GM21528 (cell line): ENCODE data around the gene UBE2D3.
"Not testable (repeated sequence)": the region's sequence is repeated elsewhere in the genome, so short reads cannot be mapped to it uniquely, and the experiment has no call there.

Experiments used
- ATAC-seq: cut with Tn5 transposase; IDR thresholded peaks from one replicate; pipeline ENCODE4 v1.9.1; 2021; ENCODE audit warnings: mild to moderate bottlenecking, moderate library complexity; ENCODE audit not compliant: unreplicated experiment, low FRiP score

The UBE2D3 gene

DNA sequence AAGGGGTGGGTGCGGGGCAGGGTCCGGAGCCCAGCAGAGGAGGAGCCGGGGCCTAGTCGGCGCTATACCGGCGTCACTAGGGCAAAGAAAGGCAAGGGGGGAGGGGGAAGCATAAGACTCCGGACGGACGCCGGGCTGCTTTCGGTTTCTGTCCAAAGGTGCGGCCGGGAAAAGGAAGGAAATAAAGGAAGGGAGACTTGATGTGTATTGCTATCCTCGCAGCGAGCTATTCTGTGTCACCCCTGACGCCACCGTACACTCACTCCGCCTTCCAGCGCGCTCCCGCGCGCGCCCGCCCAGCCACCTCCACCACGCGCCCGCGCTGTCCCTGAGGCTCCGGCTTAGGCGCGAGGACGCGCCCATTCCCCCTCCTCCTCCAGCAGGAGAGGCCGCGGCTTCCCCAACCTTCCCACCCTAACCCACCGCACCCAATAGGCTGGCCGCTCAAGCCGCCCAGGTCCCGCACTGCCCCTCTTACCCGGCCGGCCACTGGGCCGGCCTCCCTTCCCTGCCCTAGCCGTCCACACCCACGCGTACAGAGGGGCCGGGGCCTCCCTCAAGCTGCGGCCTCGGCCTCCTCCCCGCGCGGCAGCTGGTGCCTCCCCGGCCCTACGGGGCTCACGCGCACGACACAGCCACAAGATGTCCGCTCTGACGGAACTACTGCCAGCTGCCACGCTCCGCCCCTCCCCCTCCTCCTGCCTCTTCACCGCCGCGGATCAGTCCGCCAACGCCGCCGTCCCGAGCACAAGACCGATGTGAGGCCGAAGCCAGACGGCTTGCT is at the start of gene UBE2D3:
Gene UBE2D3, minus strand, starts transcription at position 662 of the 784 bp plus-strand sequence. CDS start 1,043 bp downstream, outside the sequence.
- peak; percentile 38 for ATAC-seq

DNA sequence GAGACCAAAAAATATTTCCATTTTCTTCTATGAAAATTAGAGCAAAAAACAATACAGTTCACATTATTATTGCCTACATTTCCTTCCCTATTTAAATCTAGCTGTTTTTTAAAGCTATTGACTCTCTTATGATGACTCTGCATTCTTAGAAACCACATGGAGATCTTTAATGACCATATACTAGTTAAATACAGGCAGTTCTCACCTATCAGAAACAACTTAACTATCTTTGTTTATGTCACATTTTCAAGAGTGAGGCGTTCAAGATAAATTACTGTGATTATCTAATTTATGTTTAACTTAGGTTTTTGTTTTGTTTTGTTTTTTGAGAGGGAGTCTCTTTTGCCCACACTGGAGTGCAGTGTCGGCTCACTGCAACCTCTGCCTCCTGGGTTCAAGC is 44.4 kb upstream of the UBE2D3 start:
- no peak for ATAC-seq

DNA sequence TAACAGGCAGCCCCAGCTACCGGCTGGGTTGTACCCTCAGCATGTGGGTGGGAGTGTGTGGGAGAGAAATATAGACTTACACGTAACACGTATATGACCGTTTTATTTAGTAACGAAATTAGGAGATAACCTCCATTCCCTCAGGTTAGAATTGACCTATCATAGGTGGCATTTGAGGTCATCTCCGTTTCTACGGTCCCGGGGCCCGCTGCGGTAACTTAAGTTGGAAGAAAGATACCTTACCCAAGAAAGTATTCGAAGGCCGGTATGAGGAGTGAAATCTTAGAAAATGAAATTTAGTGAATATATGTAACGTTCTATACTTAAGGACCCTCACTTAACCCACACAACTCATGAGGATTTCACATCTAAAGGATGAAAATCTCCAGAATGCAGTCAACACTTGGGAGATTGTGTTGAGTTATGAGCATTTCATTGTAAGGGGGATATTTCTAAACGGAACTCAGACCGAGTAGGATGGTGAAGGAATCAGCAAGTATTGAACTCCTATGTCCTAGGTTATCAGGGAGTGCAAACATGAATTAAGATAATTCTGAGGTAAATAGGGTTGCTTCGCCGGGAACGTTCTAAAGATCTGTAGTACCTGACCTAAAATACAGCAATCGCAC is 42.3 kb upstream of the UBE2D3 start:
- peak; percentile 35 for ATAC-seq

DNA sequence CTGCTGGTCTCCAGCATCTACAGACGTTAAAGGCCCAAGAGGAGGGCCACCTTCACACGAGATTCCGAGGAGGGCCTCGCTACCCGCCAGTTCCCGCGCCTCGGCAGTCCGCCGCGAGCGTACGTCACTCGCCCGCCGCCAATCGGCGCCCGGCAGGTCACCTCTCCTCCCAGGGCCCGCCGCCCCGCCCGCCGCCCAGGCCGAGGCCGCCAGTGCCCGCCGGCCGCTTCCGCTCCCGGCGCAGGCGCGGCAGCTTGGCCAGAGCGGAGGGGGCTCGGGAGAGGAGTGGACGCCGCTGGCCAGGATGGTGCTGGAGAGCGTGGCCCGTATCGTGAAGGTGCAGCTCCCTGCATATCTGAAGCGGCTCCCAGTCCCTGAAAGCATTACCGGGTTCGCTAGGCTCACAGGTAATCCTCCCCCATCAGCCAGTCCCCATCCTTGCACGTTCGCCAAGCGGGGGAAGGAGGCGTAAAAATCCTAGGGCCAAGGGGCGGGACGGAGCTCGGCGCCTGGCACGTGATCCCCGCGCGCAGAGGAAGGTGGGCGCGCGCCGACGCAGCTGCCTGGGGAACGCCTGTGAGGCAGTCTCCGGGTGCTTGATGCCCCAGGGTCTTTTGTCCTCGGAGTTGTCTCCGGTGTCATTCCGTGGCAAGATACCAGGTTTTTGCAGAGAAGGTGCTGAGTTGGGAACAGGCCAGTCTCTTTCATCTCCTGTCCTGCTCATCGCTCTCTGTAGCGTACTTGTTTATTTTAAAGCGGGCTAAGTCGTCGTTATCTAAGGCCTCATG is 41.6 kb upstream of the UBE2D3 start, which contains the start of gene CISD2:
Gene CISD2, plus strand, starts transcription at position 212 of the 788 bp plus-strand sequence. Its CDS starts 93 bp downstream, at position 305.
- ATAC-seq, result peak; percentile 91

DNA sequence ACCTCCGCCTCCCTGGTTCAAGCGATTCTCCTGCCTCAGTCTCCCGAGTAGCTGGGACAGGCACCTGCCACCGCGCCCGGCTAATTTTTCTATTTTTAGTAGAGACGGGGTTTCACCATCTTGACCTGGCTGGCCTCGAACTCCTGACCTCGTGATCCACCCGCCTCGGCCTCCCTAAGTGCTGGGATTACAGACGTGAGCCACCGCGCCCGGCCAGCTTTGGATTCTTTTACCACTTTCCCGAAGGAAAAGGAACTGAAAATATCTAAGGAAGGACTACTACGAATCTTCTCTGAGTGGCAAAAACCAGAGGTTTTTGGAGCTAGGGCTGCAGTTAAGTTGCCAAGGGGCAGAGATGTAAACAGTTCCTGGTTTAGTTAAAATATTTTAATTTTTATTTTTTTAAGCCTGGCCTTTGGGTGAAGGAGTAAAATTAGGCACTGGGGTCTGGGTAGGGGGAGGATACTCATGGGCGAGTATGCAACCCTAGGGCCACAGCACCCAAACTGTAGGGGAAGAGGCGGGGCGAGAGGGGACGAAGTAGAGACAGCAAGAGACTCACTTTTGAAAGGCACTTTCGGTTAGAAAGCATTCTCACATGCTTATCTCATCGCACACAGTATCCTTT is 40.9 kb upstream of the UBE2D3 start:
- ATAC-seq, result no peak

DNA sequence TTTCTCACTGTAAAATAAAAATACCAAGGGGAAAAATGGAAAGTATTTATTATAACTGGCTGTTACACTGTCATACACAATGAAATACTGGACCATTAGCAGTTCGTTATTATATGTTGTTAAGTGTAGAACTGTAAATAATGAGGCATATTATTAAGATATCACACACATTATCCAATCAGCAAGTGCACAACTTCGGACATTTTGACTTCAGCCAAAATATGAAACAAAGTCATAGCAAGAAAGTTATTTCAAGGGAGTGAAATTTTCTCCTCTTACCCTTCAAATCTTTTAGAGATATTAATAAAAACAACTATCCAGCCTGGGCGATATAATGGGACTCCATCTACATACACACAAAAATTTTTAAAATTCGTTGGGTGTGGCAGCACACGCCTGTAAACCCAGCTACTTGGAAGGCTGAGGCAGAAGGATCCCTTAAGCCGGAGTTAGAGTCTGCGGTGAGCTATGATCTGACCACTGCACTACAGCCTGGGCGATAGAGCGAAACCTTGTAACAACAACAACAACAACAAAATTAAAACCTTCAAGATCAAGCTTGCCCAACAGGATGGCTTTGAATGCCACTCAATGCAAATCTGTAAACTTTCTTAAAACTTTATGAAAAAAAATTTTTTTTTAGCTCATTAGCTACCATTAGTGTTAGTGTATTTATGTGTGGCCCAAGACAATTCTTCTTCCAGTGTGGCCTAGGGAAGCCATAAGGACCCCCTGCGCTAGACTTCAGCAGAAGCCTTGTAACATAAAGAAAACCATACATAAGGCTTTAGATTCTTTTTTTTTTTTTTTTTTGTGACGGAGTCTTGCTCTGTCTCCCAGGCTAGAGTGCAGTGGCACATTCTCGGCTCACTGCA is 40.2 kb upstream of the UBE2D3 start:
- no peak for ATAC-seq

DNA sequence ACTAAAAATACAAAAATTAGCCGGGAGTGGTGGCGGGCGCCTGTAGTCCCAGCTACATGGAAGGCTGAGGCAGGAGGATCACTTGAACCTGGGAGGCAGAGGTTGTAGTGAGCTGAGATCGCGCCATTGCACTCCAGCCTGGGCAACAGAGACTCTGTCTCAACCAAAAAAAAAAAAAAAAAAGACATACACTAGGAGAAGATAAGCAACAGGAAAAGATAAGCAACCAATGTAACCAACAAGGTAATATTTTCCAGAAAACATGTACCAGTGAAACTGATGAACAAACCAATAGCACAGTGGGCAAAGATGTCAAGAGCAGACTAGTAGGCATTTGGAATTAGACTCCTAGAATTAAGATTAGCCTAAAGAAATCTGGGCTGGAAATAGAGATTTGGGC is 38.0 kb upstream of the UBE2D3 start:
- ATAC-seq, result not testable (repeated sequence)

DNA sequence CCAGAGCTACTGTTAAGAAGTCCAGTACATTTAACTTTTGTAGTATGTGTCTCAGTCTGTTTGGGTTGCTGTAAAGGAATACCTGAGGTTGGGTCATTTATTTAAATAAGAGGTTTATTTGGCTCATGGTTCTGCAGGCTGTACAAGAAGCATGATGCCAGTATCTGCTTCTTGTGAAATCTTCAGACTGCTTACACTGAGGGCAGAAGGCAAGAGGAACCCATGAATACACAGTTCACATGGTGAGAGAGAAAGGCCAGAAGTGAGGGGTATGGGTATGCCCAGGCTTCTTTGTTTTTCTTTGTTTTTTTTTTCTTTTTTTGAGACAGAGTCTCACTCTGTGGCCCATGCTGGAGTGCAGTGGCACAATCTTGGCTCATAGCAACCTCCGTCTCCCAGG is 35.4 kb upstream of the UBE2D3 start:
- no peak for ATAC-seq

DNA sequence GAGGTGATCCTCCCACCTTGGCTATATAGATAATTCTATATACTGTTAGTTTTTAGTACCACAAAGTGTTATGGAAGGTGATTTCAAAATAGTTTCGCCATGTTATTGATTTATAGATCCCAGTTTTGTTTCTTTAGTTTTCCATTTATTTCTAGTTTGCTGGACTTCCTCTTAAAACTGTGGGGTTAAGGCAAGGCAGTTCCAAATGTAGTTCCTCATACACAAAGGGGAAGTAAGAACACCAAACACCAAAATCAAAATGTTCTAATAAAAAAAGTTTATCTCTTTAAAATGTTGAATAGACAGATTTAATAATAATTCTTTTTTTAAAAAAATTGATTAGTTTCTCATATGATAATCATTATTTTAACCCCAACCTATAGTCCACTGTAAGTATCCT is 34.7 kb upstream of the UBE2D3 start:
- ATAC-seq, result no peak

DNA sequence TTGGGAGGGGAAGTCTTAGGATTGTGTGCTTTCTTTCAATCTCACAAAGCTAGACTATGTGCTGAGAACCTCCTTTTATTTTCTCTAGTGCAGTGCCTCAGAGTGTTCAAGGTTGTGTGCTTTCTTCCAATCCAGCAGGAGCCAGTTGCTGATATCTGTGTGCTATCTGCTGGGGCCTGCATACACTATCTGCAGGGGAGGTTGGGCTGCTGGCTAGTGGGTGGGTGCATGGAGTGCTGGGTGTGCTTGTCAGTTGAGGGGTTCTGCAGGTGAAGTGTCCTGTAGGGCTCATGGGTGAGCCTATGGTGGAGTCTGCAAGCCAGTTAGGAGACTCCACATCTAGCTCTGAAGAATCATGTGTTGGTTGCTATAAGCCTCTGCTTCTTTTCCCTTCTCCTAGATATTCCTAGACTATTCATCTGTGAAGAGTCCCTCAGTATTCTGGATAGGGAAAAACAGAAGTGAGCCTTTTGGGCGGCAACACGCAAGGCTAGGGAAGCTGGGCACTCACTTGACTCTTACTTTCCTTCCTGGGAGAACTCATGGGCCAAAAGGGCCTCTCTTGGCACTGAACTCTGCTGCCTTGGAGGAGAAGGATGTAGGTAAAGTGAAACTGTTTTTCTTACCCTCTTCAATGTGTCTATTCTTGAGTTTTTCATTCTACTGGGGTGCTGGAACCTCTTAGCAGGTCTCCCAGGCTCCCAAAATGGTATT is 33.4 kb upstream of the UBE2D3 start:
- ATAC-seq, result no peak

DNA sequence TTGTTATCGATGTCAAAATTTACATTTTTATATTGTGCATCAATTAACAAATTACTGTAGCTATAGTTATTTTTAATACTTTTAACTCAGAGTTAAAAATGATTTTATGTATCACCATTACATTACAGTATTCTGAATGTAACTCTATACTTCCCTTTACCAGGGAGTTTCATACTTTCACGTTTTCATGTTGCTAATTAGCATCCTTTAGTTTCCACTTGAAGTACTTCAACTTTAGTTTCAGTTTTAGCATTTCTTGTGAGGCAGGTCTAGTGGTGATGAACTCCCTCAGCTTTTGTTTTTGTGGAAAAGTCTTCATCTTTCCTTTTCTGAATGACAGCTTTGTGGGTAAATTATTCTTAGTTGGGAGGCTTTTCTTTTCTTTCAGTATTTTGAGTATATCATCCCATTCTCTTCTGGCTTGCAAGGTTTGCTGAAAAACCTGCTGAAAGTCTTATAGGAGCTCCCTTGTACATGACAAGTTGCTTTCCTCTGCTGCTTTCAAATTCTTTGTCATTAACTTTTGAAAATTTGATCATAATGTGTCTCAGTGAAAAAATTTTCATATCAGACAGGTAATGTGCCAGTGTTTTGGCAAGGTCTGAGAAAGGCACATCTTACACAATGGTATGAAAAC is 31.6 kb upstream of the UBE2D3 start:
- no peak for ATAC-seq

DNA sequence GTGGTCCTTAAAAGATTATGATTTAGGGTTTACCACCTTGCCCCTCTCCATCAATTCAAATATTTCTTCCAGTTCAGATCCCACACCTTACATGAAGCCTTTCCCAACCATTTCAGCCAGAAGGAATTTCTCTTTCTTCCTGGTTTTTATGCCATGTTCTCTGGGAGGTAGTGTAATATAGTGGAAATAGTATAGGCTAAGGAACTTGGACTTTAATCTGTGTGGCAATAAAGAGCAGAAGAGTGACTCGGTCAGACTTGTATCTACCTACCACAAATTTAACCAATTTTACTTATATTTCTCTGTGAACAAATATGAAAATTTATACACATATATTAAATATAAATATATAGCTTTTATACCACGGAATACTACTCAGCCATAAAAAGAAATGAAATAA is 23.0 kb upstream of the UBE2D3 start:
- no peak for ATAC-seq

DNA sequence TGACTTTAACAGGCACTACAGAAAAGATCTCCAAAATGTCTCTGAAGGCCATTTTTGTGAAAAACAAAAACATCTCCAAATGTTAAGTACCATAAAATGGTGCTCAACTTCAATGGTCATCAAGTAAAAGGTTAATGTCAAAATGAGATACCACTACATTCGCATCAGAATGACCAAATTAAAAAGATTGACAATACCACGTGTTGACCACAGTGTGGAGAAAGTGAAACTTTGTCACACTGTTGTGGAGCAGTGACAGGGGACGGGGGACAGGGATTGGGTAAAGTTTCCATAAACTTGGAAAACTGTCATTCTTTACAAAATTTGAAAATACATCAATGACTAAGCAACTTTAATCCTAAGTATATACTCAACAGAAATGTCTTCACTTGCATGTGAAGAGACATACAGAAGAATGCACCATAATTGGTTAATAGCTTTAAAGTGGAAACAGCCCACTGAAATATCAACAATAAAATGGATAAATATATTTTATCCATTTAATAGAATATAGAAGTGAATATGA is 22.3 kb upstream of the UBE2D3 start:
- no peak for ATAC-seq

DNA sequence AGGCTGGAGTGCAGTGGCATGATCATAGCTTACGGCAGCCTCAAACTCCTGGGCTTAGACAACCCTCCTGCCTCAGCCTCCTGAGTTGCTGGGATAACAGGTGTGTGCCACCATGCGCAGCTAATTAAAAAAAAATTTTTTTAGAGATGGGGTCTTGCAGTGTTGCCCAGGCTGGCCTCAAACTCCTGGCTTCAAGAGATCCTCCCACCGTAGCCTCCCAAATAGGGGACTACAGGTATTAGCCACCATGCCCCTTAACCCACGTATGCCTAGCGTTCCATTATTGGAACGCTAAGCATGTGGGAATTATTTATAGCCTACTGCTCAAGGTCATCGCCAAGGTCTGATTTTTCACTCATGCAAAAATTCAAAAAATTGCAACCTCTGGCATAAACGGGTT is 20.3 kb upstream of the UBE2D3 start:
- ATAC-seq, result no peak

DNA sequence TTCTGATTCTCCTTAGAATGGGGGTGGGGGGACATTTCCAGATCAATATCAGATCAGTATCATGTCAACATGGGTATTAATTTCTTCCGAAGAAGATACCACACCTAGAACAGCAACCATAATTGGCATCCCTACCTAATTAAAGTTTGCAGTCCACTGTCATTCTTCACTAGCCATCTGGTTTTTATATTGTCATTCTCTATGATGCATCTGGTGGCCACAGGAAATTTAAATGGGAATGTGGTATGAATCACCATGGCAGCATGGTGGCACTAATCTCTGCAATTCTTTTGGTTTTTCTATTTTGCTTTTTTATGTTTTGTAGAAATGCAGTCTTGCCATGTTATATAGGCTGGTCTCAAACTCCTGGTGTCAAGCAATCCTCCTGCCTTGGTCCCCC is 16.6 kb upstream of the UBE2D3 start:
- ATAC-seq, result no peak

DNA sequence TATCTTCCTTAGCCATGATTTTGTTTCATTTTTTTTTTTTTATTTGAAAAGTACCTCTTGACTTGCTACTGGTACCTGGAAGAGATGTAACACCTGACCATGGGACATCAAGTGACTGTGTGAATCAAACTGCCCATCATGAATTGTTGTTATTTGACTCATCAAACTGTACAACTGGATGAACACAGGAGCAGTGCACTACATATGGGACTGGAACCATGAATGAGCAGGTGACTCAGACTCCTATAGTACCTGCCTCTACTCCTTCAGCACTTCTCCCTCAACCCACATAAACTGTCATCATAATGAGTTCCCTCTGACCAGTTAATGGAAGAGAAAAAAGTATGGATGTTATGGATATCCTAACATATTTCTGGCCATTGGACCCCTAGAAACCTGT is 15.9 kb upstream of the UBE2D3 start:
- ATAC-seq, result no peak

DNA sequence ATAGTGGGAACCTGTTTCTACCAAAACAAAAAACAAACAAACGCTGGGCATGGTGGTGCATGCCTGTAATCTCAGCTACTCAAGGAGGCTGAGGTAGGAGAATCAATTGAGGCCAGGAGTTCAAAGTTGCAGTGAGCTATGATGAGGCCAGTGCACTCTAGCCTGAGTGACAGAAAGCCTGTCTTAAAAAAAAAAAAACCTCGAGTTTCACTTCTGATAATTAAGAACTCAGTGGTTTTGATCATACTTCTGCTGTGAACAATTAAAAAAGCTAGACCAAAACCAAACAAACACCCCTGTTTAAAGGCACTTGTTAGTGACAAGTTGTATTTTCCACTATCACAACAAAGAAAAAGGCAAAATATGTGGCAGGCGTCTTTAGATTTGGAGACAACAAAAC is 15.0 kb upstream of the UBE2D3 start:
- no peak for ATAC-seq

DNA sequence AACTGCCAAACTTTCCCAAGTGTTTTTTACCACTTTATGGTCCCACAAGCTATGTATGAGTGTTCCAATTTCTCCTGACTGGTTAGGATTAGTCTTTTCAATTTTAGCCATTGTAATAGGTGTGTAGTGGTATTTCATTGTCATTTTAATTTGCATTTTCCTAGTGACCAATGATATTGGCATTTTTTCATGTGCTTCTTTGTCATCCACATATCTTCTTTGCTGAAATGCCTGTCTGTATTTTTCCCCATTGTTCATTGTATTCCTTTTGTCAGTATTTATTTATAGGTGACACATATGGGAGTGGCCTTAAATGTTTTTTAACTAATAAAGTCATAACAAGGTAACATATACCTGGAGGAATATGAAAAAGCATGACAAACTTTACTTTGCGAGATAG is 9.2 kb upstream of the UBE2D3 start:
- no peak for ATAC-seq

DNA sequence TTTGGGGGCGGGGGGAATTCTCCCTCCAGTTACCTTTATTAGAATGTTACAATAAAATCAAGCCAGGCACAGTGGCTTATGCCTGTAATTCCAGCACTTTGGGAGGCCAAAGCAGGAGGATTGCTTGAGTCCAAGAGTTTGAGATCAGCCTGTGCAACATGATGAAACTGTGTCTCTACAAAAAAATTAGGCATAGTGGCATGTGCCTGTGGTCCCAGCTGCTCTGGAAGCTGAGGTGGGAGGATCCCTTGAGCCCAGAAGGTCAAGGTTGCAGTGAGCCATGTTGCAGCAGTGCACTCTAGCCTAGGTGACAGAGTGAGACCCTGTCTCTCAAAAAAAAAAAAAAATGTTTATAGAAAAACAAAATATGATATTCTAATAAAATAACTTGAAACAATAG is 5.3 kb upstream of the UBE2D3 start:
- ATAC-seq, result no peak
